HCT116 (cell line): ENCODE measurements around the gene LRRN3. TPM values are rescaled to one million over a fixed set of nuclear protein-coding genes. Genes with fewer than 3 reads are reported as not detected.

Source experiments
- ATAC-seq: fragments of 200-7000 bp; cut with Tn5 transposase; 2 replicates; pipeline ENCODE4 v1.9.1; 2020; ENCODE audit warnings: mild to moderate bottlenecking, moderate library complexity
- BruUV-seq: library from RNA; stranded (reverse); fragments of 400-500 nt; replicated peaks from 2 replicates; lab custom pipeline; 2021; lab: Mats Ljungman, UMichigan
- CTCF ChIA-PET: fragments of 300-600 bp; sonication (Branson Sonifier 250); formaldehyde crosslinking; loops from one replicate; lab custom pipeline; 2021; ENCODE audit warnings: antibody characterized with exemption; lab: Charles Lee
- POLR2A ChIA-PET: fragments of 300-600, 350-600 bp; sonication (Branson Sonifier 250); formaldehyde crosslinking; loops from one replicate; lab custom pipeline; 2021; ENCODE audit warnings: antibody characterized with exemption; lab: Charles Lee
- RAD21 ChIA-PET, 2 experiments: fragments of 300-600 bp; sonication (Branson Sonifier 250); formaldehyde crosslinking; loops; one replicate each; lab custom pipeline; 2023; ENCODE audit warnings: low total read pairs in 2 of 2; ENCODE audit not compliant: uncharacterized antibody in 2 of 2, unreplicated experiment in 2 of 2, low non-redundant PET in 1 of 2; lab: Charles Lee
- DNase-seq: peaks from one replicate; pipeline ENCODE4 v3.0.0-alpha.2; 2010; ENCODE audit warnings: low read depth, low spot score
- H2AFZ ChIP-seq: fragments of 200-600 bp; shearing (Covaris generic), sonication (generic); 2 replicates; pipeline ENCODE4 v1.6.1; 2017; ENCODE audit warnings: low read depth, mixed run types, mixed read lengths, antibody characterized with exemption, low read length; ENCODE audit not compliant: poor library complexity, severe bottlenecking
- H3K27ac ChIP-seq: 2 replicates; pipeline ENCODE4 v1.5.1; 2012; ENCODE audit warnings: low read depth, low read length
- H3K27me3 ChIP-seq: fragments of 200-600 bp; sonication (generic); 2 replicates; pipeline ENCODE4 v1.6.1; 2016; ENCODE audit warnings: mixed run types, low read length, mixed read lengths; ENCODE audit not compliant: insufficient read depth
- H3K36me3 ChIP-seq, 2 experiments: fragments of 200-500 bp in 1 of 2; fragments of 200-600 bp in 1 of 2; sonication (Bioruptor generic) in 1 of 2; sonication (generic) in 1 of 2; 2 replicates each; pipeline versions ENCODE4 v1.5.1 to v1.6.1; 2014 to 2016; ENCODE audit warnings: low read length in 2 of 2, inconsistent platforms in 1 of 2, mixed read lengths in 1 of 2, mixed run types in 1 of 2; ENCODE audit not compliant: insufficient read depth in 2 of 2, control insufficient read depth in 1 of 2
- H3K4me1 ChIP-seq, 2 experiments: fragments of 200-600 bp in 1 of 2; sonication (generic) in 1 of 2; 2 replicates each; pipeline versions ENCODE4 v1.5.1 to v1.6.1; 2012 to 2017; ENCODE audit warnings: low read length in 2 of 2, inconsistent platforms in 1 of 2, mild to moderate bottlenecking in 1 of 2, mixed read lengths in 1 of 2, mixed run types in 1 of 2, moderate library complexity in 1 of 2; ENCODE audit not compliant: insufficient read depth in 2 of 2, control insufficient read depth in 1 of 2
- H3K4me2 ChIP-seq: fragments of 200-600 bp; sonication (generic); 2 replicates; pipeline ENCODE4 v1.6.1; 2017; ENCODE audit warnings: mixed run types, low read length, mixed read lengths
- H3K4me3 ChIP-seq, 2 experiments: fragments of 200-600 bp in 1 of 2; sonication (generic) in 1 of 2; replicated peaks in 1 of 2; 2 replicates each; pipeline ENCODE4 v1.5.1; 2011 to 2016; ENCODE audit warnings: low read length in 2 of 2, control low read depth in 1 of 2, low read depth in 1 of 2, mild to moderate bottlenecking in 1 of 2, mixed read lengths in 1 of 2, mixed run types in 1 of 2
- H3K79me2 ChIP-seq: fragments of 200-600 bp; sonication (generic); 2 replicates; pipeline ENCODE4 v1.6.1; 2017; ENCODE audit warnings: mild to moderate bottlenecking, mixed run types, low read length, moderate library complexity, mixed read lengths; ENCODE audit not compliant: insufficient read depth
- H3K9ac ChIP-seq: fragments of 200-600 bp; sonication (generic); 2 replicates; pipeline ENCODE4 v1.6.1; 2016; ENCODE audit warnings: low read length, mixed read lengths
- H3K9me2 ChIP-seq: fragments of 200-600 bp; sonication (generic), shearing (Covaris generic); 2 replicates; pipeline ENCODE4 v1.6.1; 2017; ENCODE audit warnings: mixed run types, mild to moderate bottlenecking, moderate library complexity; ENCODE audit not compliant: insufficient read depth
- H3K9me3 ChIP-seq, 2 experiments: fragments of 200-500 bp in 1 of 2; fragments of 200-600 bp in 1 of 2; sonication (Bioruptor generic) in 1 of 2; sonication (generic) in 1 of 2; 2 replicates each; pipeline ENCODE4 v1.6.1; 2014 to 2017; ENCODE audit warnings: low read length in 2 of 2, mixed read lengths in 2 of 2, inconsistent platforms in 1 of 2, low read depth in 1 of 2, mild to moderate bottlenecking in 1 of 2, mixed run types in 1 of 2, moderate library complexity in 1 of 2; ENCODE audit not compliant: control insufficient read depth in 1 of 2, insufficient read depth in 1 of 2
- H4K20me1 ChIP-seq: fragments of 200-600 bp; sonication (generic), shearing (Covaris generic); 2 replicates; pipeline ENCODE4 v1.6.1; 2017; ENCODE audit warnings: mixed run types, mild to moderate bottlenecking, moderate library complexity; ENCODE audit not compliant: insufficient read depth
- ATF3 ChIP-seq: IDR thresholded peaks from 2 replicates; pipeline ENCODE4 v1.6.1; 2012
- CBX3 ChIP-seq: IDR thresholded peaks from 2 replicates; pipeline ENCODE4 v1.6.1; 2012; ENCODE audit warnings: low read depth
- CEBPB ChIP-seq: IDR thresholded peaks from 2 replicates; pipeline ENCODE4 v1.6.1; 2012; ENCODE audit warnings: low read depth
- CTCF ChIP-seq, 3 experiments: fragments of 200-600 bp in 1 of 3; sonication (generic) in 1 of 3; IDR thresholded peaks in 2 of 3; conservative IDR thresholded peaks in 1 of 3; 2 replicates each; pipeline ENCODE4 v1.5.1; 2012 to 2017; ENCODE audit warnings: low read depth in 2 of 3, low read length in 2 of 3, antibody characterized with exemption in 1 of 3, borderline replicate concordance in 1 of 3, control low read depth in 1 of 3, mild to moderate bottlenecking in 1 of 3, mixed read lengths in 1 of 3, mixed run types in 1 of 3, moderate library complexity in 1 of 3; ENCODE audit not compliant: insufficient read depth in 1 of 3
- EGR1 ChIP-seq: IDR thresholded peaks from 2 replicates; pipeline ENCODE4 v1.6.1; 2012; ENCODE audit warnings: low read depth
- ELF1 ChIP-seq: IDR thresholded peaks from 2 replicates; pipeline ENCODE4 v1.6.1; 2012; ENCODE audit warnings: low read depth, borderline replicate concordance
- EZH2 ChIP-seq: fragments of 200-600 bp; sonication (generic); IDR thresholded peaks from 2 replicates; pipeline ENCODE4 v1.6.1; 2017; ENCODE audit warnings: antibody characterized with exemption, mixed run types
- EZH2phosphoT487 ChIP-seq: fragments of 200-600 bp; IDR thresholded peaks from 2 replicates; pipeline ENCODE4 v1.6.1; 2018; ENCODE audit warnings: antibody characterized with exemption, borderline replicate concordance
- FOSL1 ChIP-seq: IDR thresholded peaks from 2 replicates; pipeline ENCODE4 v1.6.1; 2012; ENCODE audit warnings: low read depth
- MAX ChIP-seq: IDR thresholded peaks from 2 replicates; pipeline ENCODE4 v1.6.1; 2012
- POLR2A ChIP-seq: IDR thresholded peaks from 2 replicates; pipeline ENCODE4 v1.7.0; 2011; ENCODE audit warnings: borderline replicate concordance; ENCODE audit not compliant: insufficient read depth, insufficient read length; ENCODE audit errors: extremely low read depth
- POLR2AphosphoS5 ChIP-seq: IDR thresholded peaks from 2 replicates; pipeline ENCODE4 v1.6.1; 2011; ENCODE audit warnings: mild to moderate bottlenecking, low read depth, low read length, moderate library complexity
- SIN3A ChIP-seq: IDR thresholded peaks from 2 replicates; pipeline ENCODE4 v1.6.1; 2012; ENCODE audit warnings: low read depth
- SP1 ChIP-seq: IDR thresholded peaks from 2 replicates; pipeline ENCODE4 v1.6.1; 2012; ENCODE audit warnings: low read depth
- TCF7L2 ChIP-seq: IDR thresholded peaks from 2 replicates; pipeline ENCODE4 v1.7.0; 2011; ENCODE audit warnings: borderline replicate concordance, inconsistent platforms; ENCODE audit not compliant: insufficient read depth, insufficient read length; ENCODE audit errors: extremely low read depth
- ZFX ChIP-seq: fragments of 450-650 bp; IDR thresholded peaks from 2 replicates; pipeline ENCODE4 v1.6.1; 2017
- ZNF274 ChIP-seq: fragments of 200-500 bp; sonication (Bioruptor generic); IDR thresholded peaks from 2 replicates; pipeline ENCODE4 v1.6.1; 2014; ENCODE audit warnings: mild to moderate bottlenecking, low read depth, low read length, inconsistent platforms
- intact Hi-C: fragments of 100-400 bp; cut with micrococcal nuclease; formaldehyde crosslinking; loops from 2 replicates; pipeline ENCODE4 v1.10.0; 2022
- total RNA-seq: library from RNA; stranded (reverse); gene quantifications from one replicate; pipeline ENCODE4 v1.2.1, GENCODE V29; 2021; ENCODE audit not compliant: unreplicated experiment

Gene LRRN3
- total RNA-seq, 1 experiment from 2014 or later, result 0.07 TPM

- ATAC-seq (no peak), DNase-seq (no peak)
- intact Hi-C loops, result no loop called here
- H4K20me1 ChIP-seq, result no peaks in the 10 kb centered on the region
- no peaks in the 10 kb centered on the region for H3K79me2 ChIP-seq
- no peak overlapping the region for H3K4me3 ChIP-seq
- no TSS peak for BruUV-seq
- H3K4me1 ChIP-seq, result no peaks in the 10 kb centered on the region
- no peak overlapping the region for H3K4me2 ChIP-seq
- H3K27me3 ChIP-seq, result no peaks in the 10 kb centered on the region
- RAD21 ChIA-PET, result no interaction called here
- H3K9me3 ChIP-seq, result no peaks in the 10 kb centered on the region
- CTCF ChIA-PET, result no interaction called here
- H2AFZ ChIP-seq, result no peak overlapping the region
- no peaks in the 10 kb centered on the region for H3K36me3 ChIP-seq
- TF ChIP-seq TCF7L2 (no peak), POLR2A (no peak), CBX3 (no peak), ATF3 (no peak), EGR1 (no peak), POLR2AphosphoS5 (no peak), MAX (no peak), CEBPB (no peak), SIN3A (no peak), ZNF274 (no peak), EZH2 (no peak), ELF1 (no peak), FOSL1 (no peak), SP1 (no peak), ZFX (no peak), CTCF (IDR thresholded peaks at IDR 0.05 in 2 of 3, conservative IDR thresholded peaks at IDR 0.05 in 1 of 3; ENCODE audit: borderline replicate concordance in 1 of 3, insufficient read depth in 1 of 3, low read depth in 2 of 3, low read length in 2 of 3) (no peak), EZH2phosphoT487 (no peak)
- no peaks in the 10 kb centered on the region for H3K9me2 ChIP-seq
- H3K27ac ChIP-seq, result no peak overlapping the region
- H3K9ac ChIP-seq, result no peak overlapping the region
- POLR2A ChIA-PET, result no interaction called here
Observed at GRCh38 chr7:111146136-111146535, 55.2 kb downstream of the LRRN3 start.
